Breast epithelium (tissue), 4 donors: ENCODE results near the gene MRTFA. TPM values are rescaled to one million over a fixed set of nuclear protein-coding genes. Genes with fewer than 3 reads are reported as not detected.
"Not testable (repeated sequence)": the region's sequence is repeated elsewhere in the genome, so short reads cannot be mapped to it uniquely, and the experiment has no call there.

ENCODE experiments used
- DNase-seq, 2 donors: peaks; one replicate each; pipeline ENCODE4 v3.0.0-alpha.2; 2019; ENCODE audit warnings: low spot score in 2 of 2
- H3K27ac ChIP-seq, 2 donors: fragments of 200-600 bp; sonication (generic) in 1 of 2; one replicate each; pipeline ENCODE4 v1.5.1; 2016 to 2019; ENCODE audit warnings: mild to moderate bottlenecking in 1 of 2
- H3K27me3 ChIP-seq, 2 donors: fragments of 200-600 bp; sonication (generic) in 1 of 2; one replicate each; pipeline versions ENCODE4 v1.5.1 to v1.6.0; 2017 to 2019; ENCODE audit warnings: control low read depth in 1 of 2, mild to moderate bottlenecking in 1 of 2
- H3K36me3 ChIP-seq: fragments of 200-600 bp; one replicate; pipeline ENCODE4 v1.5.1; 2019
- H3K4me1 ChIP-seq, 2 donors: fragments of 200-600 bp; sonication (generic); one replicate each; pipeline ENCODE4 v1.5.1; 2016 to 2019; ENCODE audit warnings: control low read depth in 1 of 2
- H3K4me3 ChIP-seq, 3 donors: fragments of 200-600 bp; sonication (generic); 1 replicate in 2 of 3; 2 replicates in 1 of 3; pipeline ENCODE4 v1.5.1; 2016 to 2019; ENCODE audit warnings: mild to moderate bottlenecking in 3 of 3, moderate library complexity in 2 of 3
- H3K9me3 ChIP-seq, 2 donors: fragments of 200-600 bp; sonication (generic) in 1 of 2; one replicate each; pipeline ENCODE4 v1.5.1; 2016 to 2019; ENCODE audit warnings: control low read depth in 1 of 2
- POLR2A ChIP-seq: fragments of 450-650 bp; IDR thresholded peaks from one replicate; pipeline ENCODE4 v1.6.1; 2016; ENCODE audit warnings: antibody characterized with exemption, mild to moderate bottlenecking, moderate library complexity
- POLR2AphosphoS5 ChIP-seq, 3 donors: sonication (generic); formaldehyde crosslinking; IDR thresholded peaks; one replicate each; pipeline ENCODE4 v1.6.1; 2017; ENCODE audit warnings: antibody characterized with exemption in 3 of 3
- intact Hi-C: fragments of 100-400 bp; cut with DNase I; formaldehyde crosslinking; loops from one replicate; pipeline ENCODE4 v1.15.1; 2023; ENCODE audit warnings: low total_unique reads
- total RNA-seq, 3 donors: library from RNA; depleted of rRNA; stranded (reverse); fragments of >200 nt; gene quantifications; one replicate each; pipeline ENCODE4 v1.1.0, GENCODE V29; 2016
- TF ChIP-seq, protein P1 (sequence below), 3 donors: fragments of 450-650 bp; IDR thresholded peaks; one replicate each; pipeline ENCODE4 v1.5.1; 2016 to 2017; ENCODE audit warnings: antibody characterized with exemption in 3 of 3, mild to moderate bottlenecking in 3 of 3, moderate library complexity in 3 of 3

The MRTFA gene
- total RNA-seq, 3 donors from 2014 or later, result 47.0 to 69.2 (median 65.7) TPM

- intact Hi-C loops, result no loop called here
- no peak for DNase-seq
- no peaks in the 10 kb centered on the region for H3K27me3 ChIP-seq
Measured at GRCh38 chr22:40511604-40512003, 124.9 kb downstream of the MRTFA start.

DNA sequence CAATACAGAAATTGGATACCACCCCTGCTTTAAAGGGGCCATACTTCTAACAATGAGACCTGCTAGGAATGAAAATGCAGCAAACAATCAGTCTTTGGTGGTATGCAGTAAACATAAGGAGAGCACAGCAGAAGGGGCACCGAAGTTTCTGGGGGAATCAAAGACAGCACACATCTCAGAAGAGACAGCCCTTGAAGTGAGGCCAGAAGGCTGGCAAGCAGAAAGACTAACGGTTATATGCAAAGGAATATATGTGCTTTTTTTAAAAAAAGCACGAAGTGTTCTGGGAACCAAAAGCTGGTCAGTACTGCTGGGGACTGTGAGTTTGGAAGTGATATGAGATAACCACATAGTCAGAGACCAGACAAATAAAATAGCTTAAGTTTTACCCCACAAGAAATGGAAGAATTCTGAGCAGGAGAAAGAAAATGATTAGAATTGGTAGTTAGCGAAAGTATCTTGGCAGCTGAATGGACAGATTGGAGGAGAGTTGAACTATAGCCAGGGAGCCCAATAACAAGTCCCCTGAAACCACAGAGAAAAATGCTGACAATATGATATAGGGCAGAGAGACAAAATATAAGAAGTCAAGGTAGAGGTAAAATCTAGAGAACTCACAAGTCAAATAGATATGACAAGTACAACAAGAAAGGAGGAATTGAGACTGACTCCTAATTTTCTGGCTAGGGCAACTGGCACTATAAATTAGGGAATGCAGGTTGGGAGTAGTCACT, 125.7 kb downstream of the MRTFA start:
- intact Hi-C loops, result no loop called here
- no peaks in the 10 kb centered on the region for H3K9me3 ChIP-seq

More at GRCh38 chr22:40511604-40512003, 124.9 kb downstream of the MRTFA start:
- Histone ChIP-seq H3K4me1 (peaks cover 6 to 17% of the 10 kb centered on the region in 2 donors), H3K4me3 (no peak overlapping the region), H3K27ac (peak overlapping the region; percentile 84 to 87), H3K36me3 (no peaks in the 10 kb centered on the region), H3K9me3 (no peaks in the 10 kb centered on the region)
- TF ChIP-seq POLR2AphosphoS5 (IDR thresholded peaks at IDR 0.05) (no peak), POLR2A (no peak)
- TF ChIP-seq, protein P1, sequence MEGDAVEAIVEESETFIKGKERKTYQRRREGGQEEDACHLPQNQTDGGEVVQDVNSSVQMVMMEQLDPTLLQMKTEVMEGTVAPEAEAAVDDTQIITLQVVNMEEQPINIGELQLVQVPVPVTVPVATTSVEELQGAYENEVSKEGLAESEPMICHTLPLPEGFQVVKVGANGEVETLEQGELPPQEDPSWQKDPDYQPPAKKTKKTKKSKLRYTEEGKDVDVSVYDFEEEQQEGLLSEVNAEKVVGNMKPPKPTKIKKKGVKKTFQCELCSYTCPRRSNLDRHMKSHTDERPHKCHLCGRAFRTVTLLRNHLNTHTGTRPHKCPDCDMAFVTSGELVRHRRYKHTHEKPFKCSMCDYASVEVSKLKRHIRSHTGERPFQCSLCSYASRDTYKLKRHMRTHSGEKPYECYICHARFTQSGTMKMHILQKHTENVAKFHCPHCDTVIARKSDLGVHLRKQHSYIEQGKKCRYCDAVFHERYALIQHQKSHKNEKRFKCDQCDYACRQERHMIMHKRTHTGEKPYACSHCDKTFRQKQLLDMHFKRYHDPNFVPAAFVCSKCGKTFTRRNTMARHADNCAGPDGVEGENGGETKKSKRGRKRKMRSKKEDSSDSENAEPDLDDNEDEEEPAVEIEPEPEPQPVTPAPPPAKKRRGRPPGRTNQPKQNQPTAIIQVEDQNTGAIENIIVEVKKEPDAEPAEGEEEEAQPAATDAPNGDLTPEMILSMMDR (IDR thresholded peaks at IDR 0.05), result no peak

DNA sequence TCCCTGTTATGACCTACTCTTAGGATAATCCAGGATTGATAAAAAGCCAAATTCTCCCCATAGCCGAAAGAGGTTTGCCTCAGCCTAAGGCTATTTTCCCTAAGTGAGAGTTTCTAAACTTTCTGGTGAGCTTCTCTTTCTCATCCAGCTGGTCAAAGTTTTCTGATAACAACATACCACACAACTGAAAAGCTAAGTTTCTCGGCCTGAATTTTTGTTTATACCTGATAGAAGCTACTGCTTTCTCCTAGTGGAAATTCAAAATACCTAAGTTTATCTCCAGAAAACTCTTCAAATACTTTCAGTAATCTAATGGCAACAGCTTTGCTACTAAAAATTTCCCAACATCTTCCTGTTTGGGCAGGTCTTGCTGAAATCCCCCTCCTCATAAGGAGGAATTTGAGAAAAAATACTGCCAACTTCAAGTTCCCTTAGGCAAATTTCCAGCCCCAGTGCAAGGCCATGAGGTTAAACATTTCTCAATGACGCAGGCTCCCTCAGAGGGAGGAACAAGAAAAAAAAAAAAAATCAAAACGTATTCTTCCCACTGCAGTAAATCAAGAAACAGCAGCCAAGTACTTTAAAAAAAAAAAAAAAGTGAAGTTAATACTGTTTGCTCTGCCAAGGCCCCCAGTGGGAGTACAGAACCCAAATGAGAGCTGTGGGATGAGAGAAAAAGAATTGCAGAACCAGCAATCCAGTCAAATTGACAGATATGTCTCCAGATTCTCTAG, 127.0 kb downstream of the MRTFA start:
- Histone ChIP-seq H3K36me3 (no peaks in the 10 kb centered on the region), H3K4me3 (no peak overlapping the region), H3K27ac (peak overlapping the region; percentile 84 to 87), H3K4me1 (peaks cover 6 to 17% of the 10 kb centered on the region in 2 donors), H3K9me3 (no peaks in the 10 kb centered on the region), H3K27me3 (no peaks in the 10 kb centered on the region)
- TF ChIP-seq POLR2A, result no peak
- TF ChIP-seq, protein P1 (IDR thresholded peaks at IDR 0.05), result no peak
- peak in 1 of 3 donors; percentile 73 for TF ChIP-seq POLR2AphosphoS5 (IDR thresholded peaks at IDR 0.05)
- intact Hi-C loops, result no loop called here
- DNase-seq, result no peak

More for the DNA sequence above, 125.7 kb downstream of the MRTFA start:
- H3K4me3 ChIP-seq, result no peak overlapping the region
- peaks cover 6 to 17% of the 10 kb centered on the region in 2 donors for H3K4me1 ChIP-seq
- no peak for DNase-seq
- TF ChIP-seq POLR2A, result no peak
- TF ChIP-seq POLR2AphosphoS5 (IDR thresholded peaks at IDR 0.05), result no peak
- TF ChIP-seq, protein P1 (IDR thresholded peaks at IDR 0.05), result no peak
- H3K36me3 ChIP-seq, result no peaks in the 10 kb centered on the region
- H3K27me3 ChIP-seq, result no peaks in the 10 kb centered on the region
- H3K27ac ChIP-seq, result peak overlapping the region; percentile 84 to 87

GRCh38 chr22:40508046-40508445, 128.5 kb downstream of the MRTFA start:
- DNase-seq, H3K9me3 ChIP-seq, intact Hi-C loops, H3K4me3 ChIP-seq, H3K36me3 ChIP-seq, H3K27me3 ChIP-seq: not testable (repeated sequence)
- Histone ChIP-seq H3K4me1 (peaks cover 6 to 17% of the 10 kb centered on the region in 2 donors), H3K27ac (peak overlapping the region; percentile 56 to 75)

DNA sequence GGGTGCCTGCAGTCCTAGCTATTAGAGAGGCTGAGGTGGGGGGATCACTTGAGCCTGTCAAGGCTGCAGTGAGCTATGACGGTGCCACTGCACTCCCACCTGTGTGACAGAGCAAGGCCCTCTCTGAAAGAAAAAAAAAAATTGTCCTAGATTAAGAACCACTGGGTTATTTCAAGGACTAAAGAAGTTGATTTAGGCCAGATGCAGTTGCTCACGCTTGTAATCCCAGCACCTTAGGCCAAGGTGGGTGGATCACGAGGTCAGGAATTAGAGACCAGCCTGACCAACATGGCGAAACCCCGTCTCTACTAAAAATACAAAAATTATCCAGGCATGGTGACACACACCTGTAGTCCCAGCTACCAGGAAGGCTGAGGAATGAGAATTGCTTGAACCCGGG, 129.0 kb downstream of the MRTFA start:
- intact Hi-C loops, result no loop called here
- peaks cover 6 to 17% of the 10 kb centered on the region in 2 donors for H3K4me1 ChIP-seq
- no peak for TF ChIP-seq POLR2A
- no peak for DNase-seq
- no peaks in the 10 kb centered on the region for H3K27me3 ChIP-seq
- H3K36me3 ChIP-seq, result no peaks in the 10 kb centered on the region
- H3K9me3 ChIP-seq, result no peaks in the 10 kb centered on the region
- no peak overlapping the region for H3K4me3 ChIP-seq
- H3K27ac ChIP-seq, result peak overlapping the region; percentile 32 to 56

DNA sequence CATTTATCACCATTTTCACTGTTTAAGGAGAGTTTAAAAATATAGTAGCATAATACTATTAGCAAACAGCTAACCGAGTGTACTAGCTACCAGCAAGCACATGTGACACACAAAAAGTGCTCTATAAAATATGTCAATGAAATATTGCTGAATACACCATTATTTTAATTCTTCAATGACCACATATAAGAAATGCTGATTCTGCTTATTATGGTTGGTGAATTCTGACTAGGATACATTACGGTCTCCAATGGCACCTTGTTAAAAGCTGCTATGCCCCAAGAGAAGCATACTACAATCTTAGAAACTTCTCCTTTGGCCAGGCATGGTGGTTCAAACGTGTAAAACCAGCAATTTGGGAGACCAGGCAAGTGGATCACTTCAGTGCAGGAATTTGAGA, 129.8 kb downstream of the MRTFA start:
- Histone ChIP-seq H3K27ac (peak overlapping the region in 1 of 2 donors; percentile 46), H3K4me3 (no peak overlapping the region), H3K36me3 (no peaks in the 10 kb centered on the region), H3K27me3 (no peaks in the 10 kb centered on the region), H3K9me3 (no peaks in the 10 kb centered on the region), H3K4me1 (peaks cover 6 to 10% of the 10 kb centered on the region in 2 donors)
- DNase-seq, result no peak
- intact Hi-C loops, result no loop called here
- TF ChIP-seq, protein P1 (IDR thresholded peaks at IDR 0.05), result no peak
- TF ChIP-seq POLR2A (no peak), POLR2AphosphoS5 (IDR thresholded peaks at IDR 0.05) (no peak)
